ENCODE data around the gene FFAR4.

FFAR4 gene

DNA sequence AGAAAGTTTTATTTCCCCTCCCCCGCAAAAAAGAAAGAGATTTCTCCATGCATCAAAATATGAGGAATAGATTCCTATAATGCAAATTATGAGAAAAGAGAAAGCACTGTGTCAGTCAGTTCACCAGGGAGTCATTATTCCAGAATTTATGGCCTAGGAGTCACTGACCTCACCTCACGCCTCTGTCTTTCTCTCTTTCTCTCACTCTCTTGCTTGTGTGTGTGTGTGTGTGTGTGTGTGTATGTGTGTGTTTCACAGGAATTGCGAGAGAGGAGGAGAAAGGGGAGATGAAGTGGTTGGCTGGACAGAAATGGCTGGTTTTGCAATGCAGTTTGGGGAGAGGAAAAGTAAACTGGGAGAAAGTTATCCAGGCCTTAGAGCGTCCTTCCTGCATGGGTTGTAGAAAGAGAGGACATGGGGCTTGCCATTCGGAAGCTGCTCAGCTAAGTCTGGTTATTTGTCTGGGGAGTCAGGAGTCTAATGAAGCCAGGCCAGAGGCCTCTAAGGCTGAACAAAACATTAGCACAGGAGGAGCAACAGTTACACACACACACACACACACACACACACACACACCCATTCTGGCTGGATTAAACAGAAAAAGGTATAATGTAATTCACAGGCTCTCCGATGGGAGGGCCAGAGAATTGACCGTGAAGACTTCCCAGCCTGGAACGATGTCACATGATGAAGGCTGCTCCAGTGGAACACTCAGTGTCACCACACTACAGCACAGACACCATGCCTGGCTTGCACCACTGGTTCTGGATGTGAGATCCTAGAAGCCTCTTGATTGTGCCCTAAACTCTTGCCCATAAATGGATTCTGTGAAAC is 12.8 kb upstream of the FFAR4 start:
- H3K27me3 ChIP-seq (ENCODE audit: control insufficient read depth, insufficient read depth, low read length), result peaks cover 11% of the 10 kb centered on the region
- no peaks in the 10 kb centered on the region for H3K36me3 ChIP-seq (ENCODE audit: insufficient read depth, low read length)
- H3K4me2 ChIP-seq (ENCODE audit: low read length), result no peak overlapping the region
- H3K9ac ChIP-seq (ENCODE audit: low read depth, low read length), result no peak overlapping the region
- H3K4me3 ChIP-seq (ENCODE audit: low read length), result no peak overlapping the region
- peaks cover 15% of the 10 kb centered on the region for H3K4me1 ChIP-seq (ENCODE audit: control insufficient read depth, insufficient read depth, low read length)
- H3K9me3 ChIP-seq (replicated peaks; ENCODE audit: low read length), result no peaks in the 10 kb centered on the region

DNA sequence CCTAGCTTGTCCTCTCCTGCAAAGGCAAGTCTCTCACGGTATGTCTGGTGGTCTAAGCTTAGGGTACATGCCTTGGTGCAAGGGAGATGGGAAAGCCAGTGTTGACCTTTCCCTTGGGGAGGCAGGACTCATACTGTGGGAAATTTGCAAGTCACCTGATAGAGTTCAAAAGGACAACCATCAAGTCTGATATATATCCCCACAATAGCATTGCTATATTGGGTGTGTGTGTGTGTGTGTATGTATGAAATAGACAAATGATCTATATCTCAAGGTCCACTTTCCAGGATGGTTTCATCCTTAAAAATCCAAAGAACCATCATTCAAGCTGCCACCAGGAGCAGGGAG is 12.2 kb upstream of the FFAR4 start:
- Histone ChIP-seq H3K27me3 (ENCODE audit: control insufficient read depth, insufficient read depth, low read length) (peaks cover 11% of the 10 kb centered on the region), H3K4me1 (ENCODE audit: control insufficient read depth, insufficient read depth, low read length) (peaks cover 9% of the 10 kb centered on the region), H3K36me3 (ENCODE audit: insufficient read depth, low read length) (no peaks in the 10 kb centered on the region), H3K4me3 (ENCODE audit: low read length) (no peak overlapping the region), H3K9me3 (replicated peaks; ENCODE audit: low read length) (no peaks in the 10 kb centered on the region), H3K4me2 (ENCODE audit: low read length) (no peak overlapping the region), H3K9ac (ENCODE audit: low read depth, low read length) (no peak overlapping the region)

DNA sequence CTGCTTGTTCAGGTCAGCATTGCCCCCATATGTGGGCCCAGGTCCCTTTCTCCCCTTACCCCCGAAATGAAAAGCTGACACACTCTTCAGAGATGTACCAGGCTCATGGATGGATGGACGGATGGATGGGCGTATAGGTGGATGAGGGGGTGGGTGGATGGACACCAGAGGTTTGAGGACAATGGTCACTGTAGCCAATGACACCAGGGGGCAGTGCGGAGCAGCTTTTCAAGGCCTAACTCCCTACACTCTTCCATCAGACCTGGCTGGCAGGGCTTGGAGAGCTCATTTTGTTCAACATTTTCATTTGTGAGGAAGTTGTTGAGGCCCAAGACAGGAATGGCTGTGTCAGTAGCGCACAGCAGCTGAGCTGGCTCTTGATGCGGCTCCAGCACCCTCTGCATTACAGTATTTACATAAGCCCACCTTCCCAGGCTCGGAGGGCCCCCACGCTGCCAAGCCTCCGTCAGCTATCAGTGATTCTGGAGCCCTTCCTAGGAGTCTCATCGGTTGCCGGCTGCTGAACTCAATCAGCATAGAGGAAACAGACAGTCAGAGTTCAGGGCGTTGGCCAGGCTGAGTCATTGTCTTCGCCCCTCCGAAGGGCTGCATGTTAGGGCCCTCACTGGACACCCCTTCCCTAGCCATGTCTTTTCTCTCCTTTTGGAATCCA is 11.6 kb upstream of the FFAR4 start:
- Histone ChIP-seq H3K27me3 (ENCODE audit: control insufficient read depth, insufficient read depth, low read length) (peaks cover 11% of the 10 kb centered on the region), H3K4me2 (ENCODE audit: low read length) (peak overlapping the region; percentile 60), H3K9me3 (replicated peaks; ENCODE audit: low read length) (no peaks in the 10 kb centered on the region), H3K4me3 (ENCODE audit: low read length) (no peak overlapping the region), H3K4me1 (ENCODE audit: control insufficient read depth, insufficient read depth, low read length) (peaks cover 9% of the 10 kb centered on the region), H3K9ac (ENCODE audit: low read depth, low read length) (peak overlapping the region; percentile 29), H3K36me3 (ENCODE audit: insufficient read depth, low read length) (no peaks in the 10 kb centered on the region)

DNA sequence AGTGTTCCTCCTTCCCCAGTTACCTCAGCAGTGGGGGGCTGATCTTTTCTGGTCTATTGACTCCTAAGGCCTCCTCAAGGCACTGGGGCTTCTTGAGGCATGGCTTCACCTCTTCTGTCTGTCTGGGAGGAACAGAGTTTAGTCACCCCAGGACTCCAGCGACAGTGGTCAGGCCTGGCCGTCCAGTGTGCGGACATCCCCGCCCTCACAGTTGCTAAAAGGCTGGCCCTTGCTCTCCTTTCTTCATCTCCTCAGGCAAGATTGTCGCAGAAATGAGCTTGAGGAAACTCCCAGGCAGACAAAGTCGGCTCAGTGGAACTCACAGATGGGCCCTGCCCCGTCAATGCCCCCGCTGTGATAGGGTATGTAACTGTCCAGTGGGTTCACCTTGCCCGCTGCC is 7.0 kb upstream of the FFAR4 start:
- Histone ChIP-seq H3K36me3 (ENCODE audit: insufficient read depth, low read length) (no peaks in the 10 kb centered on the region), H3K4me3 (ENCODE audit: low read length) (no peak overlapping the region), H3K9me3 (replicated peaks; ENCODE audit: low read length) (no peaks in the 10 kb centered on the region), H3K4me1 (ENCODE audit: control insufficient read depth, insufficient read depth, low read length) (peaks cover 9% of the 10 kb centered on the region), H3K4me2 (ENCODE audit: low read length) (no peak overlapping the region), H3K9ac (ENCODE audit: low read depth, low read length) (no peak overlapping the region), H3K27me3 (ENCODE audit: control insufficient read depth, insufficient read depth, low read length) (peaks cover 29% of the 10 kb centered on the region)

DNA sequence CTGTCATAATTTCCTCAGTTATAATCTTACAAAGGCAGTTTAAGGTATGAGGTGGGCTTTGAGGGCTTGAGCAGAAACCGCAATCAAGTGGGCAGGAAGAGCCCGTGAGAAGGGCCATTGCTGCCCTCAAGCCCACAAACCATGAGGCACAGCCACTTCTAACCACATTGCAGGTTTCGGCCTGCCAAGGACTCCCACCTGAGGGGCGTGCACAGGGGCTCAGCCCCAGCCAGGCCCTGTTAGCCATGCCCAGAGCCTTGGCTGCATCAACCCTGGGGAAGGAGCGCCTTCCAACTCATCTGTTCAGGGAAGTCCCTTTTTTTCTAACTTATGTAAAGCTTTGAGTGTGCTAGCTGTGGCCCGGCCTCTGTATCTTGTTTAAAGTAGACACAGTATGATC is 5.9 kb upstream of the FFAR4 start:
- Histone ChIP-seq H3K9ac (ENCODE audit: low read depth, low read length) (no peak overlapping the region), H3K4me1 (ENCODE audit: control insufficient read depth, insufficient read depth, low read length) (no peaks in the 10 kb centered on the region)

DNA sequence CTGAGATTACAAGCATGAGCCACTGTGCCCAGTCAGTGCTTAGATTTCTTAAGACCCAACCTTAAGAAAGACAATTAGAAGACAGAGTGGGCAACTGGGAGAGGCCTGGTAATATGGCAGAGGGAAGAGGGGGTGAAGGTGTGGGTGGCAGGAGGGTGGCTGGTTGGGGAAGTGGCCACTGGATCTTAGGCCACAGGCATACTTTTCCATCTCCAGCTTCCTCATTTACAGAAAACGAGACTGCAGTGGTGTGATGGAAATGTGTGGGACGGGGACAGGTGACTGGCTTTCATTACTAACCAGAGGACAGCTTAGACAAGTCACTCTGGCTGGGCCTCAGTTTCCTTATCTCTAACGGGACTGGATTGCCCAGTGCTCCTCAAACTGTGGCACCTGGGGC is 1.0 kb upstream of the FFAR4 start:
- Histone ChIP-seq H3K4me1 (ENCODE audit: control insufficient read depth, insufficient read depth, low read length) (peaks cover 4% of the 10 kb centered on the region), H3K27me3 (ENCODE audit: control insufficient read depth, insufficient read depth, low read length) (peaks cover 74% of the 10 kb centered on the region), H3K9ac (ENCODE audit: low read depth, low read length) (no peak overlapping the region), H3K4me2 (ENCODE audit: low read length) (no peak overlapping the region), H3K9me3 (replicated peaks; ENCODE audit: low read length) (no peaks in the 10 kb centered on the region), H3K36me3 (ENCODE audit: insufficient read depth, low read length) (no peaks in the 10 kb centered on the region), H3K4me3 (ENCODE audit: low read length) (no peak overlapping the region)

More for the DNA sequence above, 5.9 kb upstream of the FFAR4 start:
- H3K27me3 ChIP-seq (ENCODE audit: control insufficient read depth, insufficient read depth, low read length), result peaks cover 39% of the 10 kb centered on the region
- H3K4me3 ChIP-seq (ENCODE audit: low read length), result no peak overlapping the region
- H3K9me3 ChIP-seq (replicated peaks; ENCODE audit: low read length), result no peaks in the 10 kb centered on the region
- no peaks in the 10 kb centered on the region for H3K36me3 ChIP-seq (ENCODE audit: insufficient read depth, low read length)
- no peak overlapping the region for H3K4me2 ChIP-seq (ENCODE audit: low read length)

DNA sequence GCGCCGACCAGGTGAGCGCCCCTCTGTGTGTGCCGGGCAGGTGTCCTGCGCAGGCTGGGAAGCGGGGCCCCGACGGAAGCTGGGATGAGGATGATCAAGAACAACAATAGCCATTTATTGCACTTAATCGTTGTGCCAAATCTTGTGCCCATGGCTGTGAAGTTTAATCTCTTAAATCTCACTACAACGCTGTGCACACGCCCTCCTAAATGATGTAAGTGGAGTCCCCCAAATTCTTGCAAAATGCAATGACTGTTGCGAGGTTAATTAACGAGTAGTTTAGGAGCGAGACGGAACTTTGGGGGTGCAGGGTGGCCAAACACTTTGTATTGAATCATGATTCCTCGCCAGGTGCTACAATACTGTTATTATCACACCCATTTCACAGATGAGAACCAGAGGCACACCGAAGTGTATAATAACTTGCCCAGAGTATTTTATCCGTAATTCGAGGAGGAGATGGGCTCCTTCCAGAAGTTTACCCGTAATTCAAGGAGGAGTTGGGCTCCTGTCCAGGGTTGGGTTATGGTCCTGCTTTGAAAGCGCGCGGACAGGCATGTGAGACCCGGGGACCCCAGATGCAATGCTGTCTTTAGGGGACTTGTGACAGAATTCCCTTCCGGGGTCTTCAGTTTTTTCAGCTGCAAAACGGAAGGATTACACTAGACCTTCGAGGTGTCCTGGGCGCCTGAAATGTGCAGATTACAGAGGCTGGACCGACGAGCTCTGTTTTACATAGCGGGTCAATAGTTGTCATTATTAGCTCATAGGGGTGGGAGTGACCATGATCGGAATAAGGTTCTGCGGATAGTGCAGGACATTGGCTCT is 1.0 kb downstream of the FFAR4 start:
- H3K27me3 ChIP-seq (ENCODE audit: control insufficient read depth, insufficient read depth, low read length), result peaks cover 88% of the 10 kb centered on the region
- peaks cover 4% of the 10 kb centered on the region for H3K4me1 ChIP-seq (ENCODE audit: control insufficient read depth, insufficient read depth, low read length)
- no peak overlapping the region for H3K9ac ChIP-seq (ENCODE audit: low read depth, low read length)
- peak overlapping the region; percentile 57 for H3K4me2 ChIP-seq (ENCODE audit: low read length)
- no peaks in the 10 kb centered on the region for H3K36me3 ChIP-seq (ENCODE audit: insufficient read depth, low read length)
- no peaks in the 10 kb centered on the region for H3K9me3 ChIP-seq (replicated peaks; ENCODE audit: low read length)
- no peak overlapping the region for H3K4me3 ChIP-seq (ENCODE audit: low read length)

DNA sequence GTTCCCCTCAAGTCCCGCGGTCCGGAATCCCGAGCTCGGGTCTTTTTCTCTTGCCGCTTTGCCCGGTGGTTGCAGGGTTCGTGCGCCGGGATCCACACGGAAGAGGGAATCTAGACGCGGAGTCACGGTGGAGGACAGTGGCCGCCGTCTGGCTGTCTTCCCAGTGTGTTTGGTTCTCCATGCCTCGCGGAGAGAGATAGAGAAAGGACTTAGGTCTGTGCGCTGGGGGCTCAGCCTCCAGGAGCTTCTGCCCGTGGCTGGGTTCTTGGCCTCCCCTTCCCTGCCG is 1.6 kb downstream of the FFAR4 start:
- peak overlapping the region; percentile 57 for H3K4me2 ChIP-seq (ENCODE audit: low read length)
- peaks cover 90% of the 10 kb centered on the region for H3K27me3 ChIP-seq (ENCODE audit: control insufficient read depth, insufficient read depth, low read length)
- H3K9ac ChIP-seq (ENCODE audit: low read depth, low read length), result no peak overlapping the region
- H3K4me3 ChIP-seq (ENCODE audit: low read length), result no peak overlapping the region
- no peaks in the 10 kb centered on the region for H3K9me3 ChIP-seq (replicated peaks; ENCODE audit: low read length)
- no peaks in the 10 kb centered on the region for H3K36me3 ChIP-seq (ENCODE audit: insufficient read depth, low read length)
- H3K4me1 ChIP-seq (ENCODE audit: control insufficient read depth, insufficient read depth, low read length), result peaks cover 4% of the 10 kb centered on the region

DNA sequence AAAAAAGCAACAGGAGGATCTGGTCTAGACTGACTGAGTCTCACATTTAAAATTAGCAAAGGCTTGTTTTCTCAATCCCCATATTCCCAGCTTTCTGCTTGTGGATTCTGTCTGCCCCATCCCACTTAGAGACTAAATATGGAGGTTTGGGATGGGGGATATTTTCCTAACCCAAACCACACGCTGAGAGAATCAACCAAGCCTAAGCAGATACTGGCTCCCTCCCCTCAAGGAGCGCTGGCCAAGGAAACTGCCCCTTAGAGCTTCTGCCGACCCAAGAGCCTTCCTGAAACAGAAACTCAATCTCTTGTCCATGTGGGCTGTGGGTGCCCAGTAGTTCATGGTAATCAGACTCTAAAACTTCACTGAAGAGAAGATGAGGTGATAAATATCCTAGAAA is 3.9 kb downstream of the FFAR4 start:
- H3K4me3 ChIP-seq (ENCODE audit: low read length), result no peak overlapping the region
- H3K4me2 ChIP-seq (ENCODE audit: low read length), result no peak overlapping the region
- no peaks in the 10 kb centered on the region for H3K9me3 ChIP-seq (replicated peaks; ENCODE audit: low read length)
- H3K9ac ChIP-seq (ENCODE audit: low read depth, low read length), result no peak overlapping the region
- H3K27me3 ChIP-seq (ENCODE audit: control insufficient read depth, insufficient read depth, low read length), result peaks cover 92% of the 10 kb centered on the region
- no peaks in the 10 kb centered on the region for H3K36me3 ChIP-seq (ENCODE audit: insufficient read depth, low read length)
- H3K4me1 ChIP-seq (ENCODE audit: control insufficient read depth, insufficient read depth, low read length), result peaks cover 4% of the 10 kb centered on the region

DNA sequence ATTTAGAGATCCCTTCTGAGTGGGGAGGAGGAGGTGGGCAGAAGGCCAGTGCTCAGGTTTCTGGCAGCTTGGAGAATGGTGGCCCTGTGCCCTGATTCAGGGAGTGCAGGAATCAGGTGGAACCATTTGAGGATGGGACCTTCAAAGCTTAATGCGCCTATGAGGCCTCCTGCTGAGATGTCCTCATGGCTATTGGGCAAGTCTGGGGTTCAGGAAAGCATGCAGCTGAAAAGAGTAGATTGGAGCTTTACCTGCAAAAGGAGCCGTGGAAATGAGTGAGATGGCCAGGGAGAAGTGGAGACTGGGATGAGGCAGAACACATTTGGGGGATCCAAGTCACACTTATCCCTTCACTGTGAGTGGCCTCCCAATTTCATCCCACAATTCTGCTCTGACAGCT is 6.1 kb downstream of the FFAR4 start:
- Histone ChIP-seq H3K4me3 (ENCODE audit: low read length) (no peak overlapping the region), H3K27me3 (ENCODE audit: control insufficient read depth, insufficient read depth, low read length) (peaks cover 80% of the 10 kb centered on the region), H3K36me3 (ENCODE audit: insufficient read depth, low read length) (no peaks in the 10 kb centered on the region), H3K9ac (ENCODE audit: low read depth, low read length) (no peak overlapping the region), H3K4me1 (ENCODE audit: control insufficient read depth, insufficient read depth, low read length) (no peaks in the 10 kb centered on the region), H3K4me2 (ENCODE audit: low read length) (no peak overlapping the region), H3K9me3 (replicated peaks; ENCODE audit: low read length) (no peaks in the 10 kb centered on the region)

DNA sequence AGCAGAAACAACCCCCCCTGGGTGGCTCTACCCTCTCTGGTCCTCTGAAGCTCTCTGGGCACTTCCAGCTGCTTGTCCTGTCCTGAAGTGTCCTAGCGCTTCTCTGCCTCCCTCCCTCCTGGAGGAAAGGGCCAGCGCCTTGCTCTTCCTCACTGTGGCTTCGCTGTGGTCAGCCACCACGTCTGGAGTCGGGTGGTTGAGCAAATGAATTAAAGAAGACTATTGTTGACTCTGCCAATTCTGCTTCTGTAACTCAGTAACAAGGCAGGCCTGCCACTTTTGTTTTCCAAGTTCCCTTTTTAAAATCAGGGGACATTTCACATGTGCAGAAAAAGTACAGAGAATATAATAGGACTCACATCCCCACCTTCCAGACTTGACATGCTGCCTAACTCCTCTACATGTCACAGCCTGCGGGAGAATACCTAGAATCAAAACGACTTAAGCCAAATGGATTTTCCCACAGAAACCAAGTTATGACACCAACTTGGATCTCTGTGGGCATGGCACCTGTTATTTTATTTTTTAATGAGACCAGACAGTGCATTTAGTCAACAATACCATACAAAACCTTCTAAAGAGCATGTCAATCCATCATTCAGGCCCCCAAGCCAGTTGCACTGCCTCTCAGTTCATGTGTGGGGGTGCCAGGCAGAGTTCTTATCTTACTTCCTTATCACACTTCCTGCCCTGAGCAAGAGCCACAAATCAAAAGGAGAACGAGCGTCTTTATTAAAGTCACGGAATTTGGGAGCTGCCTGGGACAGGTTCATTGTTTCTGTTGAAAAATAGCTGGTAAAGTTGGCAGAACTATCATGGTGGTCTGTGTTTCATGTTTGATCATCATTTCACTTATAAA is 6.8 kb downstream of the FFAR4 start:
- no peaks in the 10 kb centered on the region for H3K9me3 ChIP-seq (replicated peaks; ENCODE audit: low read length)
- no peaks in the 10 kb centered on the region for H3K4me1 ChIP-seq (ENCODE audit: control insufficient read depth, insufficient read depth, low read length)
- peaks cover 73% of the 10 kb centered on the region for H3K27me3 ChIP-seq (ENCODE audit: control insufficient read depth, insufficient read depth, low read length)
- no peaks in the 10 kb centered on the region for H3K36me3 ChIP-seq (ENCODE audit: insufficient read depth, low read length)
- H3K9ac ChIP-seq (ENCODE audit: low read depth, low read length), result no peak overlapping the region
- H3K4me3 ChIP-seq (ENCODE audit: low read length), result no peak overlapping the region
- no peak overlapping the region for H3K4me2 ChIP-seq (ENCODE audit: low read length)
